Dedifferentiated amniotic fluid mesenchymal stem cell (primary cell): ENCODE results near the gene PTPRN2.
"Not testable (repeated sequence)": the region's sequence is repeated elsewhere in the genome, so short reads cannot be mapped to it uniquely, and the experiment has no call there.

ENCODE experiments used
- DNase-seq: peaks from one replicate; pipeline ENCODE4 v3.0.0-alpha.2; 2016; ENCODE audit errors: extremely low spot score

Gene PTPRN2

GRCh38 chr7:158443688-158444483 lies 143.7 kb downstream of the PTPRN2 start:
- no peak for DNase-seq

- no peak for DNase-seq
Measured at GRCh38 chr7:158443014-158443687, 144.5 kb downstream of the PTPRN2 start.

- no peak for DNase-seq
Measured at GRCh38 chr7:158442260-158442659, 145.4 kb downstream of the PTPRN2 start.

GRCh38 chr7:158439035-158439434 lies 148.6 kb downstream of the PTPRN2 start:
- no peak for DNase-seq

GRCh38 chr7:158432369-158433341 lies 155.0 kb downstream of the PTPRN2 start:
- DNase-seq, result no peak

GRCh38 chr7:158431941-158432347 lies 155.7 kb downstream of the PTPRN2 start:
- no peak for DNase-seq

GRCh38 chr7:158431055-158431940 lies 156.3 kb downstream of the PTPRN2 start:
- no peak for DNase-seq

GRCh38 chr7:158430308-158431034 lies 157.2 kb downstream of the PTPRN2 start:
- DNase-seq, result no peak

- no peak for DNase-seq
Measured at GRCh38 chr7:158428837-158429753, 158.5 kb downstream of the PTPRN2 start.

- DNase-seq, result no peak
Measured at GRCh38 chr7:158428131-158428836, 159.3 kb downstream of the PTPRN2 start.

- not testable (repeated sequence) for DNase-seq
Measured at GRCh38 chr7:158425676-158426075, 161.9 kb downstream of the PTPRN2 start.

- DNase-seq, result no peak
Measured at GRCh38 chr7:158424531-158424930, 163.1 kb downstream of the PTPRN2 start.

GRCh38 chr7:158424011-158424410 lies 163.6 kb downstream of the PTPRN2 start:
- no peak for DNase-seq

- DNase-seq, result no peak
Measured at GRCh38 chr7:158422887-158423560, 164.6 kb downstream of the PTPRN2 start.

- no peak for DNase-seq
Measured at GRCh38 chr7:158422196-158422886, 165.3 kb downstream of the PTPRN2 start.

GRCh38 chr7:158421361-158421760 lies 166.3 kb downstream of the PTPRN2 start:
- no peak for DNase-seq

- DNase-seq, result no peak
Measured at GRCh38 chr7:158420591-158421340, 166.9 kb downstream of the PTPRN2 start.
